HG03442 (cell line): ENCODE results near the gene HOXB8.

Source experiments
- ATAC-seq: cut with Tn5 transposase; IDR thresholded peaks from one replicate; pipeline ENCODE4 v1.9.1; 2021; ENCODE audit warnings: mild to moderate bottlenecking, moderate library complexity; ENCODE audit not compliant: unreplicated experiment

Gene HOXB8

GRCh38 chr17:48615047-48615962, at the start of gene HOXB8:
HOXB8 (minus strand) TSS chr17:48615292; CDS start chr17:48614704, 588 bp downstream.
- no peak for ATAC-seq

GRCh38 chr17:48663134-48663924, 48.2 kb upstream of the HOXB8 start:
- ATAC-seq: no peak

- no peak for ATAC-seq
These were observed 40.8 kb upstream of the HOXB8 start for GRCh38 chr17:48655913-48656312.

GRCh38 chr17:48649741-48650140, 34.6 kb upstream of the HOXB8 start:
- ATAC-seq: no peak

GRCh38 chr17:48647963-48648245, 32.8 kb upstream of the HOXB8 start:
- ATAC-seq: no peak

GRCh38 chr17:48647103-48647962, 32.2 kb upstream of the HOXB8 start:
- no peak for ATAC-seq

GRCh38 chr17:48646183-48647102, 31.4 kb upstream of the HOXB8 start:
- no peak for ATAC-seq

- no peak for ATAC-seq
These were observed 30.6 kb upstream of the HOXB8 start for GRCh38 chr17:48645639-48646182.

- ATAC-seq: no peak
These were observed 29.9 kb upstream of the HOXB8 start for GRCh38 chr17:48644910-48645557.

GRCh38 chr17:48644159-48644558, 29.1 kb upstream of the HOXB8 start:
- ATAC-seq: no peak

GRCh38 chr17:48643697-48644012, 28.6 kb upstream of the HOXB8 start:
- ATAC-seq: no peak

GRCh38 chr17:48642843-48643696, 28.0 kb upstream of the HOXB8 start:
- no peak for ATAC-seq

- no peak for ATAC-seq
These were observed 27.2 kb upstream of the HOXB8 start for GRCh38 chr17:48642059-48642842.

- ATAC-seq: no peak
These were observed 26.5 kb upstream of the HOXB8 start for GRCh38 chr17:48641541-48642058.

GRCh38 chr17:48640858-48641180, 25.7 kb upstream of the HOXB8 start:
- ATAC-seq: no peak

- no peak for ATAC-seq
These were observed 25.1 kb upstream of the HOXB8 start for GRCh38 chr17:48639982-48640857.

GRCh38 chr17:48639136-48639535, 24.0 kb upstream of the HOXB8 start:
- ATAC-seq: no peak
